AG08396 (cell line): Measurements from ENCODE around the gene NADK.
"Not testable (repeated sequence)": the region's sequence is repeated elsewhere in the genome, so short reads cannot be mapped to it uniquely, and the experiment has no call there.

Source experiments
- DNase-seq: peaks from one replicate; pipeline ENCODE4 v3.0.0; 2012; ENCODE audit warnings: low spot score, mixed read lengths

Gene NADK

DNA sequence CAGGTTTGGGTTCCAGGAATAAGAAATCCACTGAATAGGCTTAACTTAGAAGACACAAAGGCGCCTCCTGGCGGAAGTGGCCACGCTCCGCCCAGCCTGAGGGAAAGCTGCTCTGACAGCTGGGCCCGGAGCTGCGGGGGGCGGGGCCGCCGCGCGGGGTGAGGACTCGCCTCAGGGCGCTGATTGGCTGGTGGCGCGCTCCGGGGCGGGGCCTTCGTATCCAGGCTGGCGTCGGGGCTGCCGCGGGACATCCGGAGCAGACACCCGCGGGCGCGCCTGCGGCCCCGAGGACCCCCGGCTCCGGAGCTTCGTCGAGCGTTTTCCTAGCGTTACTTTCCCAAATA lies 31.7 kb downstream of the NADK start:
- DNase-seq = not testable (repeated sequence)

DNA sequence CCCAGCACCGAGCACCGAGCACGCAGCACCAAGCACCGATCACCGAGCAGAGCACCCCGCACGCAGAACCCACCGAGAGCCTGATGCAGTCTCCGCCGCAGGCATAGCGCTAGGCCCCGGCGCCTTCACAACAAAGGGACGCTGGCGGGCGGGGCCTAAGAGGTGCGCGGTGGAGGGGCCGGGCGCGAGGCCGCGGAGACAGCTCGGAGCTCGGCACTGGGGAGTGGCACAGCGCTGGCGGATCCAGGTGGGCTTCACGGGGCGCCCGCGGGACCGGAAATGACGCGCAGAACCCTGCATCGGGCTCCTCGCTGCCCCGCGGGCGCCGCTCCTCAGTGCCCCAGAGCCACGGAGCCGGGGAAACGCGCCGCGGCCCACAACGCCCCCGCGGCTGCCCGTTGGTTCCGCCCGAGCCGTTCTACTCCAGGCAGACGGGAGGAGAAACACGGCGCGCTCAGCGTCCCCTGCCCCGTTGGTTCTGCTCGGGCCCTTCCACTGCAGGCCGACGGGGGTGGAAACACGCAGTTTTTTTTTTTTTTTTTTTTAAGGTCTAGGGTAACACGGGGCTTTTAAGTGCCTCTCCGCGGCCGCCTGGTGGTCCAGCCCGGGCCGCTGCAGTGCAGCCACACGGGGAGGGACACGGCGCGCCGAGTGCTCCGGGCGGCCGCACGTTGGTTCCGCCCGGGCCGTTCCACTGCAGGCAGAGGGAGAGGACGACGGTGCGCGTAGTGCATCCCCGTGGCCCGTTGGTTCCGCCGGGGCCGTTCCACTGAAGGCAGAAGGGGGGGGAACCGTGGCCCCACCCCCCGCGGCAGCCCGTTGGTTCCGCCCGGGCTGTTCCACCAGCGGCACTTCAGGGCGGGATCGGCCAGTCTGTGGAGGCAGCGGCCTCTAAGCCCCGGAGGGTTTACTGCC lies 32.4 kb downstream of the NADK start:
- DNase-seq = peak; percentile 27

- not testable (repeated sequence) for DNase-seq
Observed at GRCh38 chr1:1742529-1742928, 35.7 kb downstream of the NADK start.

DNA sequence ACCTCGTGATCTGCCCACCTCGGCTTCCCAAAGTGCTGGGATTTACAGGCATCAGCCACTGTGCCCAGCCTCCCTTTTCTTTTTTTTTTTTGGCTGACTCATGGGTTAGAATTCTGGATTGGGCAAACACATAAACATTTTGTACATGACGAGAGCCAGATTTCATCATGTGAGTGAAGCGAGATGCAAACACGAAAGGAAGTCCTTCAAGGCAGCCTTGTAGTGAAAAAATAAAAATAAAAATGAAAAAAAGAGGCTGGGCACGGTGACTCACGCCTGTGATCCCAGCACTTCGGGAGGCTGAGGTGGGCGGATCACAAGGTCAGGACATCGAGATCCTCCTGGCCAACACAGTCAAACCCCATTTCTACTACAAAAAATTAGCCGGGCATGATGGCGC lies 37.3 kb downstream of the NADK start:
- DNase-seq = peak; percentile 89

DNA sequence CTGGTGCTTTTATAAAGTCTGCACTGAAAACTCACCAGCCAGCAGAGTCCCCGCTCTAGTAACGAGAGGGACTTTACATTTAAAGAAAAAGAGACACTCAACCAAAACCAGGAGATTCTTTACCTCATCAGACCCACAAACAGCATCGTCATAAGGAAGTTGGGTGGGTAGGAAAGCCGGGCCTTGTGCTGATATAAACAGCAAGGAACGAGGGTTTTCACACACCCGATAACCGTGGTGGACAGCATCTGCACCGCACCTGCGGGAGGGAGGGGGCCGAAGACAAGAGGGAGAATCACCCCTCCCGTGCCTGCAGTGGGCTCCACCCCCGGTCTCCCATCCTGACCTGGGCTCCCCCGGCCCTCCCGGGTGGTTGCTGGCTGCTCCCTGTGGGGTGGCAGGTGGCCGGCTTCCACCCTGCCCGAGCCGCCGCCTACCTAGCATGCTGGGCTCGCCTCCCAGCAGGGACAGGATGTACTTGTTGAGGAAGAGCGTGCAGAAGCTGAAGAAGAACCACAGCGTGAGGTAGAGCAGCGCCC lies 39.4 kb downstream of the NADK start:
- not testable (repeated sequence) for DNase-seq

- DNase-seq = not testable (repeated sequence)
Observed at GRCh38 chr1:1737675-1738590, 40.3 kb downstream of the NADK start.

- DNase-seq = no peak
Observed at GRCh38 chr1:1732381-1732780, 45.9 kb downstream of the NADK start.

GRCh38 chr1:1730870-1731269 lies 47.4 kb downstream of the NADK start:
- DNase-seq = no peak

GRCh38 chr1:1730230-1730629 lies 48.0 kb downstream of the NADK start:
- DNase-seq = not testable (repeated sequence)

- not testable (repeated sequence) for DNase-seq
Observed at GRCh38 chr1:1729116-1729816, 49.0 kb downstream of the NADK start.

DNA sequence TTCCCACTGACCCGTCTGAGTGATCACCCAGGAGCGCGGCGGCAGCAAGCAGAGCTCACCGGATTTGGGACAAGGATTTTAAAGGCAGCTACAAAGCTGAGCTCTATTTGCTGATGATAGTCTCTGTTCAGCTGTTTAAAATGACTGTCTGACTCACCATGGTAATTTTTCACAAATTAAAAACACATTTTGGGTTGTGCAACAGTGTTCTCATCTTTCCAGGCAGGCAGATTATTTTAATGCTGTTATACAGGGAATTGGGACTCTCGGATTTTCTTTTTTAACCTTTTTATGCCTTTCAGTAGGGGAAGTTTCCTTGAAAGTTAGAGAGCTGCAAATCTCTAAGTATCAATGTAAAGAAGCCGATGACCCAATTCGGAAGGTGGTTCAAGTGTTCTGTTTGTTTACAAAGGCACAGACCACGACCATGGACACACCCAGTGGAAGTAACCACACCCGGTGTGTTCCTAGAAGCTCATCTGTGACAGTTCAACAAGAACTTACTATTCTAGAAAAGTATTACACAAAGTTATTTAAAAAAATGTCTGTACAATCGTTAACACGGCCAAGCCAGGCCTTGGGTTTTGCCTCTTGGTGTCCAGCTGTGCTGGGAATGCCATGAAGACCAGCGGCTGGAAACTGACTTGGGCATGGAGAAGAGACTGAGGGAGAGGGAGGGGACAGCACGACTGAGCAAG lies 49.8 kb downstream of the NADK start:
- DNase-seq = peak; percentile 26

DNA sequence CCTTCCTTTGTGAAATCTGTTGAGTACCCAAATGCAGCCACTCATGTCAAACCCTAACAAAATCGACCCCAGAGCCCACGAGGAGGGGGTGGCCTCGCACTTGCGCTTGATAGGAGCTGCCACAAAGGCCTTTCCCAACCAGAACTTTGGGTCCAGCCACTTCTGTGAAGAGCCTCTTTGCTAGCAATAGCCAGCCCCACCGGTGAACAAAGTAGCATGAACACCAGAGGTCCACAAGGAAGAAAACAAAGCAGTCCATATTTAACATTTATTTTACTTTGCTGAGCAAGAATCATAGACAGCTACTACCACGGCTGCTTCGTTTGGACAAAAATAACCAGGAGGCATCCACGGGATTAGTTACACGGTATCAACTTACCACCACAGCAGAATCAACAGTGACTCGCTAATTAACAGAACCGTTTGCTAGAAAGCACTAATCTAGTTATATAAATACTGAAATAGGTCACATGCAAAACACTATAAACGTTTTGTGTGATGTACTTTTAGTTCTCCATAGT lies 51.1 kb downstream of the NADK start:
- DNase-seq = not testable (repeated sequence)

- DNase-seq = not testable (repeated sequence)
Observed at GRCh38 chr1:1726088-1726487, 52.2 kb downstream of the NADK start.

DNA sequence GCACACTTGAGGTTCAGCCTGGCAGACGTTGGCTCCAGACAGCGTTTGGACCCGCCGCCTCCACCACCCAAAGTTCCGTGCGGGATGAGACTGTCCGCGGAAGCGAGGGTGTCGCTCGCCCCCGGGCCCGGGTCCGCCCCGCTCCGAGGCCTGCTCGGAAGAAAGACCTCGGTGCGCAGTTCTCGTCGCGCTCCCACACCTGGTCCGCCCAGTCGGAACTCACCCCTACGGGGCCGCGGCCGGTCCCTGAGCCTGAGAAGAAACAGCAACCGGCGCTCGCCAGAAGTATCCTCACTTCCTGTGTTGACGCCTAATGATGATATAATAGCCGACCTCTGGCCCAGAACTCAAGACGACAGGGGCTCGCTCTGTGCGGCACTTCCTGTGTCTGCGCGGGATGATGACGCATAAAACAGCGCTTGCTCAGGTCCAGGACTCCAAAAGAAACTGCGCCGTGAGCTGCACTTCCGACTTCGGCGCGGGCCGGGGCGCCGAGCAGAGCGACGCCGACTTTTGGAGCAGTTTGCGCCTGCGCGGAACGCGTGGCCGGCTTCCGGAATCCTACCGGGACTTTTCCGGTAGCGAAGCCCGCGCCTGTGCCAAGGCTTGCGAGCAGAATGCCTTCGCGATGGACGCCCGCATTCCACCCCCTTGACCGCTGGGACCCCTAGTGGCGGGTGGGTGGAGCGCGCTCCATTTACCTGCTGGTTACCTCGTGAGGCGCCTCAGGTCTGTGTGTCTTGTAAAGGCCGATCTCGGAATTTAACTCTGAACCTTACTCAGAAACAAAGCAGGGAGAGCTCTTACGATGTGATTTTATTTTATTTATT lies 54.0 kb downstream of the NADK start, which contains the start of gene CDK11A:
TSS of gene CDK11A (minus strand) at position 323 of the 830 bp plus-strand sequence. CDS start 1,539 bp downstream, outside the sequence.
- peak; percentile 94 for DNase-seq

DNA sequence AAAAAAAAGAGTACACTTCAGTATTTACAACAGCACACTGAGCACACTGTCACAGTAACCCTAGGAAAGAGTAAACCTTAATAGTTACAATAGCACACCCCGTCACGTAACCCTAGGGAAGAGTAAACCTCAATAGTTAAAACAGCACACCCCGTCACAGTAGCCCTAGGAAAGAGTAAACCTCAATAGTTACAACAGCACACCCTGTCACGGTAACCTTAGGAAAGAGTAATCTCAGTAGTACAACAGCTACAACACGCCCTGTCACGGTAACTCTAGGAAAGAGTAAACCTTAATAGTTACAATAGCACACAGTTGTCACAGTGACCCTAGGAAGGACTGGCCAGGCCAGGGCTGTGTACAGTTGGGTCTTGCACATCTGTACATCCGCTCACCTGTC lies 57.1 kb downstream of the NADK start:
- DNase-seq = no peak

- DNase-seq = not testable (repeated sequence)
Observed at GRCh38 chr1:1715109-1715883, 63.0 kb downstream of the NADK start.

- DNase-seq = not testable (repeated sequence)
Observed at GRCh38 chr1:1707897-1708296, 70.4 kb downstream of the NADK start.

DNA sequence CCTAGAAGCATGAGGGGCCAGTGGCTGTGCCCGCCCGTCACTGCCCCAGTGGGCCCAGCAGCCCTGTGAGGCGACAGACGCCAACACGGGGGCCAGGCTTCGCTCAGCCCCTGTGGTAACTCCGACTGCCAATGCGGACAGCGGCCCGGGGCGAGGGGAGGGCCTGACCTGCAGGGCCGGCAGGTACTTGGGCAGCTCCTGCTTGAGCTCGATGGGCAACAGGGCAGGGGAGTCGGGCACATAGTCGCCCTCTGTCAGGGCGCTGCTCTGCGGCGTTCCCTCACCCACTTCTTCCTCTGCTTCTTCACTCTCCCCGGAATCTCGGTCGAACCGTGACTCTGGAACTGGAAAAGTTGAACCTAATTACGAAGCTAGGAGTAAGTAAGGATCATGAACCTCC lies 71.0 kb downstream of the NADK start:
- not testable (repeated sequence) for DNase-seq

DNA sequence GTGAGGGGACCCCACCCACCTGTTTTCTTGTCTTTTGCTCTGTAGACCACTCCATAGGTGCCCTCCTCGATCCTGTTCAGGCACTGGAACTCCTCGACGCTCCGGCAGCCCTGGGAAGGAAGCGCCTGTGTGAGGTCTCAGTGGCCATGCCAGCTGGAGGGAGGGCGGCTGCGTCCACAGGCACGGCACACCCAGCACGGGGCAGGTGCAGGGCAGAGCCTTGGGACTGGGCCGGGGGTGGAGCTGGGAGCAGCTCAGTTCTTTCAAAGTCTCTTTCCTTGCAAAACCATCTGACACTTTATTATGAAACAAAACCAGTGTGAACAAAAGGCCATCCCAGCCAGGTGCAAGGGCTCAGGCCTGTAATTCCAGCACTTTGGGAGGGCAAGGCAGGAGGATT lies 72.6 kb downstream of the NADK start:
- not testable (repeated sequence) for DNase-seq
